UCSD-AML1 (cell line): ENCODE data around the gene COLEC12.
A peak's percentile ranks its signal among the peaks of the same experiment; 100 is the strongest.

ENCODE experiments used
- DNase-seq: peaks from one replicate; lab custom pipeline; 2025; ENCODE audit not compliant: unreplicated experiment; lab: John Stamatoyannopoulos, UW

The COLEC12 gene

DNA sequence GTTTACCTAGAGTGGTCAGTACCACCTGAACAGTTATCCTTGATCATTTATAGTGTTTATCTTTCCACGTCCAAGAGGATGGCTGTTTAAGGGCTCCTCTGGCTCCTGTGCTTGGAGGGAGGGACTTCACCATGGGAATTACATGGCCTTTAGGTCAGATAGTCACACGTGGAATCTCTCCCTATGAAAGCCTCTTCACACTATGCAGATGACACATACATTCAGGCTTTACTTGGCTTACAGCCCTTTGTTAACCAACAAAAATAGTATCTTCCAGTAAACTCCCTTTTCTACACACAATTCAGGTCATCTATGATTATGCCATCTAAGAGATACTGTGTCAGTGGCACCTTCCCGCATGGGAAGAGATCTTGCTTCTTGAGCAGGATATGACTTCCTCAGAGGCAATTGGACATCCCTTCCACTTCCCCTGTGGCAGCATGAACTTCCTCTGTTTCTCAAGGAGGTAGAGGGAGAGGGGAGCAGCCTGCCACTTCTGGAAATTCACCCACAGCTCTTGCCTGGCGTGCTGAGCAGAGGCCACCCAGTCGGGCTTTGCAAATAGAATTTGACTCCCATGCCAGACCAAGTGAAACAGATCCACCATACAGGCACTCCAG is 53.5 kb downstream of the COLEC12 start:
- DNase-seq: peak; percentile 44

DNA sequence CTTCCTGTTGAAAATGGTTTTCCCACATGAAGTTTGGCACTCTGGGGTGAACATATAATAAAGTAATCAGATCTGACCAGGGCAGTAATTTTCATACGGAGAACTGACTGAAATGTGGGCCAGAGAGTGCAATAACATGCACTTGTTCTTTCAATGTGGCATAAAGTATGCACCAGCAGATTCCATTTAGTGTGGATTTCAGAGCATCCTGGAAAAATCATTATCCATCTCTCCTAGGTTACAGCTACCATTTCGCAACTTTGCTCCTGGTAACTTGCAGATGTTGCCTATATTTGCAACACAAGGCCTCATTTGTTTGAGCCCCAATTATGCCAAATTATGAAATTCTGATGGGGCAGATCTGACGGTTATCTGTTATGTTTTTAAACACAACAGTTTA is 55.4 kb downstream of the COLEC12 start:
- DNase-seq: no peak

DNA sequence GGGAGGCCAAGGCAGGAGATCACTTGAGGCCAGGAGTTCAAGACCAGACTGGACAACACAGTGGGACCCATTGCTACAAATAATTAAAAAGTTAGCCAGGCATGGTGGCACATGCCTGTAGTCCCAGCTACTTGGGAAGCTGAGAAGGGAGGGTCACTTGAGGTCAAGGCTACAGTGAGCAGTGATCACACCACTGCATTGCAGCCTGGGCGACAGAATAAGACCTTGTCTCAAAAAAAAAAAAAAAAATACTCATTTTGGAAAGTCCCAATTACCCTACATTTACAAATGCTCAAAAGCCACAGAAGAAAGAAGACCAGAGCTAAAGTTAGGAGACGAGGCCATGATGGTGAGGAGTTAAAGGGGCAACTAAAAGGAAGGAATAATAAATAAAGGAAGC is 61.9 kb downstream of the COLEC12 start:
- DNase-seq: no peak

DNA sequence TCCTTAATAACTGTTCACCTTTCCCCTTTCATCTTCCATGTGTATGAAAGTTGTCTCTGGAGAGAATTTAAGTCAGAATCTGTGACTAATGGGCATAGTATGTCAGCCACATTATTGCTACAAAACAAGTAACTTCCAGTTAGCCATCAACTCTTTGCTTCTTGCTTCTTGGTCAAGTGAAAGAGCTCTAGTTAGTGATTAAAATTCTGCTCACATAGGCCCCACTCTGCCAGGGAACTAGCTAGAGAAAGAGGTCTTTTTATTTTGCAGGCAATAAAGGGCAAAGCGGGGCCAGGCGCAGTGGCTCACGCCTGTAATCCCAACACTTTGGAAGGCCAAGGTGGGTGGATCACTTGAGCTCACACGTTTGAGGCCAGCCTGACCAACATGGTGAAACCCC is 64.6 kb downstream of the COLEC12 start:
- DNase-seq: no peak

DNA sequence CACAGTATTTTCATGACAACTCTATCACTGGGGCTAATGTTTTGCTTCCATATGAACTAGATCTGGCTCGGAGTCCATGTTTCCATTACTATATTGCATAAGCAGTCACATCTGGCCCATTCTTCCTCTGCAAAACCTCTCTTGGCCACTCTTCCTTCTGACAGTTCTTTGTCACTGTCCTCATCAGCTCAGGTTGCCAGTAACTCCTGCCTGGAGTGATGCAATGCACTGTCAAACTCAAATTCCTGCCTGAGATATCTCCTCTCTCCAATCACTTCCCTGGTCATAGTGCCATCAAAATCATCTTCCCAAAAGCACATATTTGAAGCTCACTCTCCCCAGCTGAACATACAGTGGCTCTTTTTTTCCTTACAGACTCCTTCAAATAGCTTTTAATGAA is 66.1 kb downstream of the COLEC12 start:
- DNase-seq: no peak

DNA sequence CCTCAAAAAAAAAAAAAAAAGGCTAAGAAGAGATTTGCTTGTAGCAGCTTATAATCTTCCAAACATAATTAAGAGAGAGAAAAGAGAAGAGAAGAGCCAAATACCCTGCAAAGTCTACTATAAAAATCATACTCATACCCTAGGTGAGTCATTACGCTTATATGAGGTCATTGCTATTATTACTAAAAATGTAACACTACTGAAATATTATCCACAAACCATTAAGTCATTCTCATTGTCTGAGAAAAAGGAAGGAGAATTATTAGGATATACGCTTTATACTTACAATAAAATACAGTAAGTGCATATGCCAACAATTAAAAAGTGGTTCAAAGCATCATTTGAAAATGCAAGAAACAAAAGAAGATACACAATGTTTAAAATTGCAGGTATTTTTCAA is 66.5 kb downstream of the COLEC12 start:
- no peak for DNase-seq

DNA sequence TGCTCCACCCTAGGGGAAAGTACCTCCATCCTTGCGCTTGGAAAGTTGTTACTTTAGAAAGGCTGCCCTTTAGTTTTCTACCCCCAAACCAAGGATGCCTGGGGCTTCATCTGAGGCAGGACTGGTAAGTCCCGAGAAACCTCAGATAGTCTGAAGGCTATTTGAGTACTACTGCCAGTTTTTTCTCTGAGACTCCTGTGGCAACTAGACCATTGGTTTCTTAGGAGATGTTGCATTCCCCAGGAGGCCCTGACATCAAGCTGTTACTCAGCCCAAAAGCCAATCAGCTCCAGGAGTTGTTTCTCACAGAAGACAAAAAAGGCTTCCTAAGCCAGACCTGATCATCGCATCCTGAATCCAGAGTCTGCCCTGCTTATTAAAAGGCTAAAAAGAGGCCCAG is 67.2 kb downstream of the COLEC12 start:
- no peak for DNase-seq

DNA sequence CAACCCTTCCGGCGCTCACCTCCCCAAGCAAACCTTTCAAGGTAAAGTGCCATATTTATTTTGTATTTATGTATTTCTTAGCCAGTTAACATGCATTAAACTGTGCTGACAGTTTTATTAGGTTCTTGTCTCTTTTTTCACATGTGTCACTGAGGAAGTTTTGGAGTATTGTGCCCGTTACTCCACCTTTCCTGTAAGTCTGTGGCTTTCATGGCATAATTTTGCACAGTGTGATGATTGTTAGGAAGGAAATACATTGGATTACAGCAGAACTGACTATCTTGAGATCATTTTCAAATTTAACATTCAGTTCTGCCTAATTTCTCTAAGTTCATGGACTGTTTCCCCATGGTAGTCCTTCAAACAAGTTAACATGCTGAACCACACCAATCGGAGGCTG is 67.7 kb downstream of the COLEC12 start:
- DNase-seq: no peak

DNA sequence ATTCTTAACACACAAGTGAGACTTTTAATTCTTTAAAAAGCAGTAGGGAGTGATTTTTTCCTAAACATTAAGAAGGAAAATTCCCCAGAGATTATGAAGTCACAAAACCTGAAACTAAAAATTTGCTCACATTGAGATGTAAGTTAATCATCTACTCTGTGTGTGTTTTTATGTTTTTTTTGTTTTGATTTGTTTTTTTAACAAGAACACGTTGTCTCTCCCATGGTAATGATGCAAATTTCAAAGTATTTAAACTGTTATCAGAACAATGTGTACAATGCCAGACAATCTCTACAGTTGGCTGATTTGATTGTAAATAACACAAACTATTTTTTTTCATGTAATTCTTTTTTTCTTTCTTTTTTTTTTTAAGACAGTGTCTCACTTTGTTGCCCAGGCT is 71.5 kb downstream of the COLEC12 start:
- DNase-seq: no peak

DNA sequence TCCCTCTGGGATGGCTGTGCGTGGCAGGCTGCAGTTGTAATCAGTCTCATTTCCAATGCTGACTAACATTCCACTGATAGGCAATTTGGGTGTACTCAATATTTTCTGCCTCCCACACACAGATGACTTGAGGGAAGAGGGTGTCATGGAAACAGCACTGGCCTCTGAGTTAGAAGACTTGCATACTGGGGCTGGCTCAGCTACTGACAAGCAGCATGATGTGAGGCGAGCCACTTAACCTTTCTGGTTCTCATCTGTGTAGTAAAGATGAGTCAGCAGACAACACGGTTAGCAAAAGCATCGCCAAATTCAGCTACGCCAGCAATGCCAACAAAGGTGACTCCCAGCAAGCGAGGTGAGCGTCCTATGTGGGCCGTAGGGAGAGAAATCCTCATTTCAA is 73.5 kb downstream of the COLEC12 start:
- DNase-seq: no peak

DNA sequence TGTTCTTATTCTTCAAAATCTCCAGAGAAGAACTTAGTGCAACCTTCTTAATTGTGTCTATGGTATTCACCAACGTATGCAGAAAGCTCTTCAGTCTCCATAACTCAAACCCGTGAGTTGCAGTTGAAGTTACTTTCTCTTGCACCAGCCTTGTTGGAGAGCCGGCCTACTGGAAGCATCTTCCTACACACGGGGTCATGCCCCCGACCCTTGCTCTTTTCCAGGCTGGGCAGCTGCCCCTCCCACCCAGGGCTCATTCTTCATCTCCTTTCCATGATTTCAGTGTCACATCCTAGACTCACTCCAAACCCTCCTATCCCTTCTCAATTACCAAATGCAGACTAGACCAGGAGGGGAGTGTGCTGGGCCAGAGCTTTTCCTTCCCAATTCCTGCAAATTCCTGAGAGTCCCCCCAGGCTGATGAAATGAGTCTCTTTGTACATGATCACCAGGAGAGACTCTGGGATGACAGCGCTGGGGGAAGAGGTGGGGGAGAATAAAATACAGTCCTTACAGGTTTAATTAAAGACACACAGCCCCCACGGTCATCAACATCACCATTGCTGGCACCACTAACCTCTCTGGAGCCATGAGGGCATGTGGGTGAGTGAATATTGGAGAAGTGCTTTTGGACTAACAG is 75.3 kb downstream of the COLEC12 start:
- DNase-seq: no peak

DNA sequence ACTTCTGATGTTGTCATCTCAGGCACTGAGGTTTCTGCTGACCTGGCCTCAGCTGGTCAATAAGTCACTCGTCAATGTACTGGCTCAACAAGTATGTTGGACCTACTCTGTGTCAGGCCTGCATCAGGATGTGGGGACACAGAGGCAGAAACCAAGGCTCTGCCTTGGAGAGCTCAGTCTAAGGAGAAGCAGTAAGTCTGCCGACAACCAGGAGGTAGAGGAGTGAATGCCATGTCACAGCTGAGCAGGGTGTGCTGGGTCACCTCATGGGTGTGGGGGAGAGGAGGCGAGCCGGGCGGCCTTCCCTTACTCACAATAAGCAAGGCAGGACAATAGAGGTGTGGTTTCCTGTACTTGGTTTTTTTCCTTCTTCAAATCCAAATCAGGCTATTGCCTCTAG is 75.8 kb downstream of the COLEC12 start:
- DNase-seq: peak; percentile 26

DNA sequence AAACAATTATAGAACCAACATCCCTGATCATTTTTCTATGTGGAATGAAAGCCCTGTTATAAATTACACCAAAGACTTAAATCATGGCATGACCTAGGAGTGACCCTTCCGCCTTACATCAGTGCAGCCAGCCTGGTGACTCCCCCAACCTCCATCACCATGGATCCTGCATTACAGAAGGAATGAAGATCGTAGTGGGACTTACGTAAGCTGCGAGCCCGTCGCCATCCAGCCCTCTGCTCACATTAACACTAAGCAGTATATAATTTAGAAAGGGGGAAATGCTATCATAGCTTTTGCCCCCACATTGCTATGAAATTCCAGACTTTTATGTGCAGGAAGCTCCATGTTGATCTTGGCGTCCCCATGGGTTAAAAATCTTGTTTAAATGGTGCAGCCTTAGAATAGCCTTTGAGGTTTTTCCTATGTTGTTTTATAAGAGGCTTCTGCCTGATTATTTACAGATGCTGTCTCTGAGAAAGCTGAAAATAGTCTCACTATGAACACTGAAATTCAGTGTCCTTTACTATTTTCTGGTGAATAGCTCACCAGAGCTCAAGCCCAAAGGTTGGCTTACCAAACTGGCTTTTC is 76.3 kb downstream of the COLEC12 start:
- no peak for DNase-seq

DNA sequence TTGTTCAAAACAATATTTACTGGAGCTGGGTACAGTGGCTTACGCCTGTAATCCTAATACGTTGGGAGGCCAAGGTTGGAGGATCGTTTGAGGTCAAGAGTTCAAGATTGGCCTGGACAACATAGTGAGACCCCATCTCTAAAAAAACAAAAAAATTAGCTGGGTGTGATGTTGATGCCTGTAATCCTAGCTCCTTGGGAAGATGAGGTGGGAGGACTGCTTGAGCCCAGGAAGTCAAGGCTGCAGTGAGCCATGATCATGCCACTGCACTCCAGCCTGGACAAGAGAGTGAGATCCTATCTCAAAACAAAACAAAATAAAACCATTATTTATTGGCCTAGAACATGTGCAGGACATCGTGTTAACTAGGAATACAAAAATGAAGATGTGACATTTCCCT is 77.5 kb downstream of the COLEC12 start:
- no peak for DNase-seq

DNA sequence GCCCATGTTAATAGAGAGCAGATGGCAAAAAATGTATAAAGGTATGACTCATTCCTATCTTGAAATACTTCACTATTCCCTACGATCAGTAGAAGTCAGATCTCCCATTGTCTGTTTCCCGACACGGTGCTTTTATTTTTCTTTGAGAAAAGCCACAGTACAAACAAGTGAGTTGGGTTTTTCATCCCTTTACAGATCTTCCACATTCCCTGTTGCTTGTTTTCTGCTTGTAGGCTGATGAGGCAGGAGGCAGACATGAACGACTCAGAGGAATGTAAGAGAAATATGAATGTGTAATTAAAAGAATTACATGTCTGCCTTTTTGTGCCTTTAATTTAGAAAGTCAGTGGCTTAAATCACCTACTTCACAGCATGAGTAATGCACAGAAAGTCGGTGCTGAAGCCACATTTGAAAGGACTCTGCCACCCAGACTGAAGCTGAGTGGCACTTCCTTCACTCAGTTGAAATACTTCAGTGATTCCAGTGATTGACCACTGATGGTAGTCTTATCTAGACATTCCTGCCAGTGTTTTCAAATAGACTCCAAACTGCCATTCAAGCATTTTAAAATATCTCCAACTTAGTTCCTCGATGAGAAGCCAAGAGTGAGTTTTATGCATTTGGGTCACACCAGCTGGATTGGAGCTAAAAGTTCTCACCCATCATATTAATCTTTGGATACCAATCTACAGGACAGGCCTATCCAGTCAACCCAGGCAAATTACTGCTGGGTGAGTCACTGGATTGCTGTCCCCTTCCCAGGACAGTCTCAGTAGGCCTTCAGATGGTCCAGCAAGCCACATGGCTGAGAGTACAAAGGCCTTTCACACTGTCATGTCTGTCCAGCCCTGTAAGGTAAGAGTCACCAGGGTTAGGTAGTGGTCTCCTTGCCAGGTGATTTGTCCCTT is 79.0 kb downstream of the COLEC12 start:
- no peak for DNase-seq

DNA sequence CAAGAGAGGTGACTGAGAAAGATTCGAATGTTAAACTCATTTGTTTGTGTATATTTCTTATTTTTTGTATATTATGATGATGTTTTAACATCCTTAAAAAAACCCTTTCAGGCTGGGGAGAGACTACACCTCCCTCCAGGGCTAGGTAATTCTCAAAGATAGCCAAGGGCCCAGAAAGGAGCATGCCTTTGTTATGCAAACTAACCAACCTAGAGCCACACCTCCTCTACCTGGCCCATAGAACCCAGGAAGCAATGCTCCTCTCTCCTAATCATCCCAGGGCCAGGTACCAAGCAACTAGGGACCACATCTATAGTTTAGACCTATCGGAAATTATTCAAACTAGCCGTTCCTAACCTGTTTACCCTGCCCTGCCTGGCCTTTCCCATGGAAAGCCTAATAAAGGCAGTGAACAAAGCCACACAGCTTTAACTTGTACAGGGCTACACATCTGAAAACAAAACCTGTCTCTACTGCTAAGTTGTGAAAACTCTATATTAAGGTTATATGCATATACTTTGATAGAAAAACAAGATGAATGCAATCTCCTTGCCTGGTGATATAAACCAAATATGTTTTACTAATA is 79.7 kb downstream of the COLEC12 start:
- DNase-seq: no peak

DNA sequence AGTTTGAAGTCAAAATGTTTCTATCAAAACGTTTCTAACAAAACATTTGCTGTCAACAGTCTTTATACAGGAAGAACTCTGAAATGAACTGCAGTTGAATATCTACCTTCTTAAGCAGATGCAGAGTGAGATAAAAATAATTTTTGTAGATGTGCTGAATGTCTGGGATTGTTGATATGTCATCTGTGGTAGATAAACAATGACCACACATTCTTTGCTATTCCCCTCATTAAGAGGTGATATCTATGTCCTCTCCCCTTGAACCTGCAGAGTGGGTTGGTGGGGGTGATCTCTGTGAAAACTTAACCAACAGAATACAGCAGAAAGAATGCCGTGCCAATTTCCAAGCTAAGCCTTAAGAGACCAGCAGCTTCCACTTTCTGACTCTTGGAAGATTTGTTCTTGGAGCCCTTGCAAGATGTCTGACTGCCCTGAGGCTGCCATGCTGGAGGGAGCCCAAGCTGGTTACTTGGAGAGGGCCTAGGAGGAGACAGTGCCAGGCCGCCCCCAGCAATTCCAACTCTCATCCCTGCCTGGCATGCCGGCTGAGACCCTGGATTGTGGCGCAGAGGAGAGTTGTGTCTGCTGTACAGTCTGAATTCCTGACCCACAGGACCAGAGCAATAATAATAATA is 80.8 kb downstream of the COLEC12 start:
- no peak for DNase-seq

DNA sequence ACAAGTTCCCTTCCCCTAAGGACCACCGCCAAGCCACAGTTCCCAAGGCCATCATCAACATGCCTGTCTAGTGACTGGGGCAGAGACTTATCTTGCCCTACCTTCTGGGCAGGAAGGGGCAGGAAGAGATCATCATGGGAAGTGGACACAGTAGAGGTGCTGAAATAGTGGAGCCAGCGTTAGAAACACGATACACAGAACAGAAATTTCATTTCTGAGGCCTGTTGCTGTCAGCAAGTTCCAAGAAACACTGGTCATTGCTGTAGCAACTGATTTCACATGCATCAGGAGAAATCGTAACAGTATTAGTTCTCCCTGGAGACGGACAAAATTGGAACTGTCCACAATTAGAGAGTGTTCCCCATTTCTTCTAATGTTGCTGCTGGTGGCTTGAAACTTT is 83.0 kb downstream of the COLEC12 start:
- DNase-seq: peak; percentile 50

DNA sequence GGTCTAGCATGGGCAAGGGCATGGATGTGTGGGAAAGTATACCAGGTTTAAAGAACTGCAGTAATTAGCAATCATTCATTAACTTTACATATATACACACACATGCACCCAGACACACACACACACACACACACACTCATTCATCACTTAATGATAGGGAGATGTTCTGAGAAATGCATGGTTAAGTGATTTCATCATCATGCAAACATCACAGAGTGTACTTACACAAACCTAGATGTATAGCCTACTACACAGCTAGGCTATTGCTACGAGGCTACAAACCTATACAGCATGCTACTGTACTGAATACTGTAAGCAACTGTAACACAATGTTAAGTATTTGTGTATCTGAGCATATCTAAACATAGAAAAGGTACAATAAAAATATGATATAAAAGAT is 83.6 kb downstream of the COLEC12 start:
- DNase-seq: no peak

DNA sequence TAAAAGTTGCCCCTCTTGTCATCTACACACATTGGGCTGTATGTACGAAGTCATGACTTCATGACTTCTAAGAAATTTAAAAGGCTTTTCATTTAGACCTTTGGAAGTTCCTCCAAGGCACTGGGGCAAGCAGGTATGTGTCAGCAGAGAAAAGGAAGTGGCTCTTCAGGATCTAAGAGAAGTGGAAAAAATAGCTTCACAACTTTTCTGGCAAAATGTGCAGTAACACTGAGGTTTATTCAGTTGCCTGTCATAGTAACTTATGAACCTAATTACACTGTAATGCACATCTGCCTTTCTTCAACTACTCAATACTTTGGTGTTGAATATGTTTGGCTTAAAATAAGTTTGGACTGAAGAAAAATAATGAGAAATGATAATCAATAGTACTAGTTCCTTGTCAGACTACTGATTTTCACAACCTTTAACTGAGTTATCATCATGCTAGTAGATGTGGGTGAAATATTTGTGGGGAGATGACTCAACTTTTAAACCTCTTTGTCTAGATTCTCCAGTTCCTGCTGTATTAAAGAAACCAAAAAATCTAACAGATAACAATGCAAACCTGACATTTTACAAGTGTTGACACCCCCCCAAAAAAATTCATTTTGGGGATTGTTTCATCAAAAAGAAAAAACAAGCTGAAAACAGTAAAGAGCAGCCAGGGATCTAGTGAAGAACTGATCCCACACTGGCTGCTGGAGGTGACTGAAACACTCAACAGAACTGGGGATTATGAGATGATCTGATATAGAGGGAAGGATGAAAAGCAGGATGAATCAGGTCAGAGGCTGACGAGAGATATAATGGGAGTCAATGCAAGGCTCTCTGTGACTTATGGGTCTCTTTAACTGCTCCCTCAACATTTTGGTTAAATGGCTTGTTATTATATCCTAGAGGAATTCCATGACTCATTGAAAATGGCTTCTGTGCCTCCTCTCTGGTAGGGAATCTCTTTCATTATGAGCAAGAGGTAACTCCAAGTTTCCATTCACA is 84.6 kb downstream of the COLEC12 start:
- DNase-seq: no peak
